Heart right ventricle (tissue), 16 donors: ENCODE measurements around the gene SLC8A2. TPM values are rescaled to one million over a fixed set of nuclear protein-coding genes. Genes with fewer than 3 reads are reported as not detected.

ENCODE experiments used
- ATAC-seq, 8 donors: fragments of 200-7000 bp; cut with Tn5 transposase; one replicate each; pipeline ENCODE4 v1.9.1; 2020; ENCODE audit warnings: mild to moderate bottlenecking in 8 of 8, moderate library complexity in 8 of 8, moderate number of reproducible peaks in 1 of 8
- DNase-seq, 2 donors: peaks; one replicate each; pipeline ENCODE4 v3.0.0-alpha.2; 2020
- H3K27ac ChIP-seq, 10 donors: fragments of 200-600 bp; sonication (generic) in 2 of 10; one replicate each; pipeline versions ENCODE4 v1.5.0 to v1.8.0; 2020 to 2022; ENCODE audit warnings: mild to moderate bottlenecking in 3 of 10
- H3K27me3 ChIP-seq, 7 donors: fragments of 200-600 bp; one replicate each; pipeline ENCODE4 v1.8.0; 2021 to 2022; ENCODE audit warnings: mild to moderate bottlenecking in 2 of 7
- H3K36me3 ChIP-seq, 9 donors: fragments of 200-600 bp; sonication (generic) in 1 of 9; one replicate each; pipeline versions ENCODE4 v1.5.0 to v1.8.0; 2020 to 2022; ENCODE audit warnings: mild to moderate bottlenecking in 2 of 9
- H3K4me1 ChIP-seq, 9 donors: fragments of 200-600 bp; sonication (generic) in 1 of 9; one replicate each; pipeline versions ENCODE4 v1.5.0 to v1.8.0; 2020 to 2022; ENCODE audit warnings: mild to moderate bottlenecking in 4 of 9
- H3K4me3 ChIP-seq, 10 donors: fragments of 200-600 bp; sonication (generic) in 2 of 10; one replicate each; pipeline versions ENCODE4 v1.5.0 to v1.8.0; 2020 to 2022; ENCODE audit warnings: mild to moderate bottlenecking in 7 of 10, moderate library complexity in 2 of 10
- H3K9me3 ChIP-seq, 11 donors: fragments of 200-600 bp in 10 of 11; sonication (generic) in 2 of 11; one replicate each; pipeline versions ENCODE4 v1.5.0 to v1.8.0; 2013 to 2022; ENCODE audit warnings: mild to moderate bottlenecking in 2 of 11, control low read depth in 1 of 11, moderate library complexity in 1 of 11
- CTCF ChIP-seq, 9 donors: fragments of 200-600 bp; sonication (generic) in 2 of 9; IDR thresholded peaks; one replicate each; pipeline versions ENCODE4 v1.5.0 to v1.8.0; 2021 to 2022; ENCODE audit warnings: antibody characterized with exemption in 9 of 9, mild to moderate bottlenecking in 5 of 9, moderate library complexity in 1 of 9
- WGBS, 2 donors: extraction: QIAGEN DNeasy Blood & Tissue Kit; methylation state at CpG; one replicate each; pipeline ENCODE4 v1.1.7; 2013; ENCODE audit warnings: inconsistent platforms in 1 of 2; 5-methylcytosine and 5-hydroxymethylcytosine counted together
- intact Hi-C, 10 donors: fragments of 100-400 bp; cut with DNase I; formaldehyde crosslinking; loops; one replicate each; pipeline versions ENCODE4 v1.11.1 to v1.14.2; 2022
- polyA plus RNA-seq, 2 donors: library from polyadenylated mRNA; stranded (reverse); fragments of 200-250 nt; gene quantifications; one replicate each; pipeline ENCODE4 v1.2.3, GENCODE V29; 2013
- total RNA-seq, 10 donors: library from RNA; stranded (reverse); fragmentation: NEBNext Ultra II Directional in 3 of 10; extraction: Animal tissue kit (Norgen Biotek cat#: 25700) in 3 of 10; gene quantifications; one replicate each; pipeline versions ENCODE4 v1.2.1 to v1.2.4, GENCODE V29; 2021 to 2023
- donor health status: Arrhythmogenic right ventricular cardiomyopathy.
- donor health status: ischemic (EF 13 %, LVEDD 7.1; RV severe dilation, severe dysfunction).
- donor health status: healthy with polysubstance abuse.
- donor health status: DM: no; HTN: yes; CAD: no.
- donor health status: DM: no; HTN: no; CAD: no.
- donor health status: ischemic (EF 25% LVEDD 6.9; RV normal size, moderate dysfunction).
- donor health status: ischemic (EF 25% LVEDD 5.7; RV mildly dilated, moderate dysfunction).
- donor health status: healthy.
- donor health status: DM: yes; HTN: yes; CAD: no.
- donor health status: Ischemic cardiomyopathy.
- donor health status: ischemic (EF 35%, LVEDD 5.7; RV mildly dilated, moderate dysfunction).
- donor health status: nonischemic (EF 11% LVEDD 7.7; RV severe dilation, severe dysfunction).
- donor health status: DM: yes; HTN: yes; CAD: no.
- donor health status: PGD.
- donor health status: ischemic (EF 29% LVEDD 5.4; RV normal size, mild dysfunction).
- donor health status: nonischemic (EF 23%, LVEDD 6.1; RV moderate dilation, normal function).

SLC8A2 gene
- total and polyA plus RNA-seq, 12 donors = 0.03 to 0.64 (median 0.15) TPM; not detected in 3

- peaks cover 0 to 17% (median 0%) of the 10 kb centered on the region in 7 donors for H3K27me3 ChIP-seq
- no peak for DNase-seq
- H3K9me3 ChIP-seq = no peaks in the 10 kb centered on the region
- 65 to 73% methylated on average over 4 of the region's 4 CpGs for WGBS, 2 donors
- H3K27ac ChIP-seq = no peak overlapping the region
- H3K4me1 ChIP-seq = peaks cover 5 to 45% (median 36%) of the 10 kb centered on the region in 9 donors
- no peak for TF ChIP-seq CTCF (IDR thresholded peaks at IDR 0.05)
- H3K36me3 ChIP-seq = no peaks in the 10 kb centered on the region
- ATAC-seq = no peak
- intact Hi-C loops = loop anchor here in 9 of 10 donors (2.0 to 10.0 kb wide), 9 partner anchors 36 to 179 kb away; partner anchors contain the start of genes BICRA (in 3 of the 9) and KPTN (in 1 of the 9)
- no peak overlapping the region for H3K4me3 ChIP-seq
Observed at GRCh38 chr19:47518139-47518538, 46.4 kb upstream of the SLC8A2 start.

- no peaks in the 10 kb centered on the region for H3K9me3 ChIP-seq
- ATAC-seq (peak; percentile 97 to 99 (median 98)), DNase-seq (peak; percentile 100)
- H3K27ac ChIP-seq = peak within 1 kb of the TSS; percentile 49 to 99 (median 96)
- intact Hi-C loops = loop anchor here in 9 of 10 donors (1.0 to 10.0 kb wide), 14 partner anchors 31 to 182 kb away; partner anchors contain the start of genes BICRA (in 4 of the 9) and KPTN (in 2 of the 9)
- H3K4me1 ChIP-seq = peaks cover 31 to 53% (median 49%) of the 10 kb centered on the region in 9 donors
- TF ChIP-seq CTCF (IDR thresholded peaks at IDR 0.05) = no peak
- no peaks in the 10 kb centered on the region for H3K36me3 ChIP-seq
- no peaks in the 10 kb centered on the region for H3K27me3 ChIP-seq
- H3K4me3 ChIP-seq = peak within 1 kb of the TSS; percentile 81 to 99 (median 94)
- 0 to 1% methylated on average over 74 to 78 of the region's 78 CpGs for WGBS, 2 donors
Observed at GRCh38 chr19:47514869-47515588, 43.3 kb upstream of the SLC8A2 start, which contains the start of gene NAPA. TSS of gene NAPA (minus strand) at chr19:47515063. CDS start at chr19:47514940, 123 bp downstream.

- whole genome bisulfite sequencing, 2 donors = 3 to 4% methylated on average over 40 of the region's 40 CpGs
- H3K36me3 ChIP-seq = no peaks in the 10 kb centered on the region
- H3K4me3 ChIP-seq = peak overlapping the region; percentile 81 to 99 (median 94)
- DNase-seq = no peak
- no peaks in the 10 kb centered on the region for H3K27me3 ChIP-seq
- H3K27ac ChIP-seq = peak overlapping the region; percentile 49 to 99 (median 96)
- peaks cover 34 to 60% (median 57%) of the 10 kb centered on the region in 9 donors for H3K4me1 ChIP-seq
- intact Hi-C loops = loop anchor here in 8 of 10 donors (2.0 to 10.0 kb wide), 8 partner anchors 77 to 183 kb away; partner anchors contain the start of gene BICRA (in 3 of the 8)
- peak in 1 of 8 donors; percentile 9 for ATAC-seq
- TF ChIP-seq CTCF (IDR thresholded peaks at IDR 0.05) = no peak
- H3K9me3 ChIP-seq = no peaks in the 10 kb centered on the region
Observed at GRCh38 chr19:47514151-47514868, 42.6 kb upstream of the SLC8A2 start.

GRCh38 chr19:47512948-47513319 lies 41.2 kb upstream of the SLC8A2 start:
- 65 to 74% methylated on average over 8 of the region's 8 CpGs for WGBS, 2 donors
- peak overlapping the region in 8 of 10 donors; percentile 35 to 99 (median 96) for H3K27ac ChIP-seq
- intact Hi-C loops = loop anchor here in 5 of 10 donors (5.0 to 10.0 kb wide), 5 partner anchors 76 to 184 kb away; partner anchors contain the start of gene BICRA (in 2 of the 5)
- TF ChIP-seq CTCF (IDR thresholded peaks at IDR 0.05) = no peak
- no peaks in the 10 kb centered on the region for H3K9me3 ChIP-seq
- H3K4me1 ChIP-seq = peaks cover 39 to 74% (median 70%) of the 10 kb centered on the region in 9 donors
- H3K36me3 ChIP-seq = no peaks in the 10 kb centered on the region
- no peak for ATAC-seq
- no peaks in the 10 kb centered on the region for H3K27me3 ChIP-seq
- H3K4me3 ChIP-seq = peak overlapping the region in 8 of 10 donors; percentile 85 to 97 (median 94)
- no peak for DNase-seq
